ENCODE data around the gene DDR2.
"Not testable (repeated sequence)": the region's sequence is repeated elsewhere in the genome, so short reads cannot be mapped to it uniquely, and the experiment has no call there.

Gene DDR2

GRCh38 chr1:162728573-162728972 lies 96.3 kb downstream of the DDR2 start:
- no peak for DNase-seq

- DNase-seq: not testable (repeated sequence)
Observed at GRCh38 chr1:162729195-162729774, 97.0 kb downstream of the DDR2 start.

- no peak for DNase-seq
Observed at GRCh38 chr1:162732094-162732493, 99.8 kb downstream of the DDR2 start.

GRCh38 chr1:162732566-162733335 lies 100.5 kb downstream of the DDR2 start:
- no peak for DNase-seq

- no peak for DNase-seq
Observed at GRCh38 chr1:162733336-162733590, 101.0 kb downstream of the DDR2 start.

GRCh38 chr1:162734047-162734446 lies 101.8 kb downstream of the DDR2 start:
- no peak for DNase-seq

GRCh38 chr1:162736184-162736583 lies 103.9 kb downstream of the DDR2 start:
- no peak for DNase-seq

GRCh38 chr1:162736633-162737067 lies 104.4 kb downstream of the DDR2 start:
- no peak for DNase-seq

- no peak for DNase-seq
Observed at GRCh38 chr1:162740755-162741154, 108.5 kb downstream of the DDR2 start.

- no peak for DNase-seq
Observed at GRCh38 chr1:162741574-162741973, 109.3 kb downstream of the DDR2 start.

GRCh38 chr1:162746264-162746942 lies 114.1 kb downstream of the DDR2 start:
- not testable (repeated sequence) for DNase-seq

- DNase-seq: no peak
Observed at GRCh38 chr1:162753001-162753658, 120.9 kb downstream of the DDR2 start.

- no peak for DNase-seq
Observed at GRCh38 chr1:162753998-162754585, 121.8 kb downstream of the DDR2 start.

- DNase-seq: no peak
Observed at GRCh38 chr1:162755306-162755705, 123.0 kb downstream of the DDR2 start.

- no peak for DNase-seq
Observed at GRCh38 chr1:162756523-162756922, 124.3 kb downstream of the DDR2 start.

GRCh38 chr1:162757476-162757875 lies 125.2 kb downstream of the DDR2 start:
- DNase-seq: no peak

GRCh38 chr1:162765788-162766187 lies 133.5 kb downstream of the DDR2 start:
- DNase-seq: no peak

GRCh38 chr1:162772571-162773154 lies 140.4 kb downstream of the DDR2 start:
- no peak for DNase-seq

- no peak for DNase-seq
Observed at GRCh38 chr1:162774007-162774406, 141.7 kb downstream of the DDR2 start.

- no peak for DNase-seq
Observed at GRCh38 chr1:162779043-162779442, 146.8 kb downstream of the DDR2 start.

GRCh38 chr1:162782671-162783070 lies 150.4 kb downstream of the DDR2 start:
- no peak for DNase-seq

GRCh38 chr1:162784926-162785325 lies 152.7 kb downstream of the DDR2 start:
- DNase-seq: not testable (repeated sequence)

GRCh38 chr1:162788783-162789182 lies 156.5 kb downstream of the DDR2 start:
- DNase-seq: not testable (repeated sequence)

Data from NCI-H2107 (cell line).